ENCODE results near the gene CCDC182.

DNA sequence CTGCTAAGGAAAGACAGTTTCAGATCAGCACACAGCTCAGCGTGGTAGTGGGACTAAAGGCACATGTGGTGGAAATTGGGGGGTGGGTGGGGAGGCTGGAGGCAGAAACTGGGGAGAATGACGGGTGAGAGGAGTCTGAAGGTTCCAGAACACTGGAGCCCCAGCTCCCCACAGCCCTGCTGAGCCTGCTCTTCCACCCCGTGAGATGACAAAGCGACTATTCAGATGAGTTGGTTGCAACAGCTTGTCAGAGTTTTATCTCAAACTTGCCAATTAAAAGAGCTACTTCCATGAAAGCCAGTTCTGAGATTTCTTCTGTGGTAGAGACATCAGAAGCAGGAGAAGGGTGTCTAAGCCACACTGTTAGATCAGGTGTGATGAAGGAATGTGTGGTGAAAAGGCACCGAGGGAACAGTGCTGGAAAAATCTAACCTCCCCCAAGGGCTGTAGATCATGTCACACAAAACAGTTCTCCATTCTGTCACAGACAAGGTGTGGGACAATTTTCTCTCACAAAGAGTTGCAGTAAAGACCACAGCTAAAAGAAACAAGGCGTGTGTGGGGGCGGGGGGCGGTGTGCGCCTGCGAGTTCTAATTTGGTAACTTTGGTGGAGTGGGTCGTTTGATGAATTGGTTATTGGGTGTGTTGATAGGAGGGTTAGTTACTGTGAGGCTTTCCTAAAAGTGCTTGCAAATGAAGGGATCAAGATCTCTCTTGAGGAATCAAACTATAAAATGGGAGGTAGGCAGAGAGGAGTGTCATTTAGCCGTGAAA is 39.0 kb downstream of the CCDC182 start:
- TF ChIP-seq POLR2AphosphoS5 (IDR thresholded peaks at IDR 0.05) = no peak
- TF ChIP-seq, protein P1, sequence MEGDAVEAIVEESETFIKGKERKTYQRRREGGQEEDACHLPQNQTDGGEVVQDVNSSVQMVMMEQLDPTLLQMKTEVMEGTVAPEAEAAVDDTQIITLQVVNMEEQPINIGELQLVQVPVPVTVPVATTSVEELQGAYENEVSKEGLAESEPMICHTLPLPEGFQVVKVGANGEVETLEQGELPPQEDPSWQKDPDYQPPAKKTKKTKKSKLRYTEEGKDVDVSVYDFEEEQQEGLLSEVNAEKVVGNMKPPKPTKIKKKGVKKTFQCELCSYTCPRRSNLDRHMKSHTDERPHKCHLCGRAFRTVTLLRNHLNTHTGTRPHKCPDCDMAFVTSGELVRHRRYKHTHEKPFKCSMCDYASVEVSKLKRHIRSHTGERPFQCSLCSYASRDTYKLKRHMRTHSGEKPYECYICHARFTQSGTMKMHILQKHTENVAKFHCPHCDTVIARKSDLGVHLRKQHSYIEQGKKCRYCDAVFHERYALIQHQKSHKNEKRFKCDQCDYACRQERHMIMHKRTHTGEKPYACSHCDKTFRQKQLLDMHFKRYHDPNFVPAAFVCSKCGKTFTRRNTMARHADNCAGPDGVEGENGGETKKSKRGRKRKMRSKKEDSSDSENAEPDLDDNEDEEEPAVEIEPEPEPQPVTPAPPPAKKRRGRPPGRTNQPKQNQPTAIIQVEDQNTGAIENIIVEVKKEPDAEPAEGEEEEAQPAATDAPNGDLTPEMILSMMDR (IDR thresholded peaks at IDR 0.05) = no peak
